EL (cell line): ENCODE measurements around the gene PEPD.
"Not testable (repeated sequence)": the region's sequence is repeated elsewhere in the genome, so short reads cannot be mapped to it uniquely, and the experiment has no call there.

Experiments used
- DNase-seq: peaks from one replicate; pipeline ENCODE4 v3.0.0-alpha.2; 2016

The PEPD gene

DNA sequence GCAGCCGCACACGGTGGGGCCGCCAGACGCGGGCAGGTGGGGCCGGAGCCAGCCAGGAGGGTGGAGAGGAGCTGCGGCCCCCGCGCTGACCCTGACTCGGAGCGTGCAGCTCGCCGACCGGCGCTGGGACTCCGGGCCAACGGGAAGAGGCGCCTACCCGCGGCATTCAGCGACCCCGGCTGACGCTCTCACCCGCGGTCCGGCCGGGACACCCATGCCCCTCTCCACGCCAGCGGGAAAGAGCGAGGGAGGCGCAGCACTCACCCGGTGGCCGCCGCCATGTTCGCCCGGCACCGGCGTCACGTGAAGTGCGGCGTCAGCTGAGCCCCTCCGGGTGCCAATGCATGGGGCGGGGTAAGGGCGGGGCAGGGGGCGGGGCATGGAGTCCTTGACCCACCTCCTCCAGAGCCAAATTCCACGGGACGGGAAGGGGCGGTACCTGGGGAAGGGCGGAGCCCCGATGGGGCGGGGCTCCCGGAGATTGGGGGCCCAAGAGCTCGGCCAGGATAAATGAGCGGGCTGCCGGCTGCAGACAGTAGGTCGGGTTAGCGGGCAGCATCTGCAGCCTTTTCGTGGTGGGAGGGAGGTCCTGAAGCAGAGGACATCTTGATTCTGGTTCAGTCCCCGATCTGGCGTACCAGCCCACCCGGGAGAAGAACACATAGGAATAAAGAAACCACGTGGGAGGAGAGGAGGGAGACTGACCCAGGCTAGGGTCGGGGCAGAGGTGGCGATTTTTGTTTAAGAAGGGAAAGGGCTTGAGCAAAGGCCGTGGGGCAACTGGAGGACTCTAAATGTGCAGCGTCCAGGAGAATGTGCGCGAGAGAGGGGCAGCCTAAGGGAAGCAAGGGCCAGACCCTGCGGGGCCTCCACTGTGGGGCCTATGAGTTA, at the start of gene PEPD:
PEPD (minus strand) TSS at position 312 of the 891 bp plus-strand sequence; CDS start at position 281, 31 bp downstream.
- peak; percentile 91 for DNase-seq

- no peak for DNase-seq
Measured at GRCh38 chr19:33569821-33570220, 48.2 kb upstream of the PEPD start.

- DNase-seq = no peak
Measured at GRCh38 chr19:33568706-33569105, 47.1 kb upstream of the PEPD start.

- DNase-seq = no peak
Measured at GRCh38 chr19:33564836-33565338, 43.3 kb upstream of the PEPD start.

- DNase-seq = no peak
Measured at GRCh38 chr19:33562636-33563035, 41.0 kb upstream of the PEPD start.

DNA sequence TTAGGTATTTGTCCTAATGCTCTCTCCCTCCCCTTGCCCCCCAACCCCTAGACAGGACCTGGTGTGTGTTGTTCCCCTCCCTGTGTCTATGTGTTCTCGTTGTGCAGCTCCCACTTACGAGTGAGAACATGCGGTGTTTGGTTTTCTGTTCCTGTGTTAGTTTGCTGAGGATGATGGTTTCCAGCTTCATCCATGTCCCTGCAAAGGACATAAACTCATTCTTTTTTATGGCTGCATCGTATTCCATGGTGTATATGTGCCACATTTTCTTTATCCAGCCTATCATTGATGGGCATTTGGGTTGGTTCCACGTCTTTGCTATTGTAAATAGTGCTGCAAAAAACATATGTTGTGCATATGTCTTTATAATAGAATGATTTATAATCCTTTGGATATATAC, 40.1 kb upstream of the PEPD start:
- DNase-seq = not testable (repeated sequence)

- no peak for DNase-seq
Measured at GRCh38 chr19:33561261-33561660, 39.7 kb upstream of the PEPD start.

DNA sequence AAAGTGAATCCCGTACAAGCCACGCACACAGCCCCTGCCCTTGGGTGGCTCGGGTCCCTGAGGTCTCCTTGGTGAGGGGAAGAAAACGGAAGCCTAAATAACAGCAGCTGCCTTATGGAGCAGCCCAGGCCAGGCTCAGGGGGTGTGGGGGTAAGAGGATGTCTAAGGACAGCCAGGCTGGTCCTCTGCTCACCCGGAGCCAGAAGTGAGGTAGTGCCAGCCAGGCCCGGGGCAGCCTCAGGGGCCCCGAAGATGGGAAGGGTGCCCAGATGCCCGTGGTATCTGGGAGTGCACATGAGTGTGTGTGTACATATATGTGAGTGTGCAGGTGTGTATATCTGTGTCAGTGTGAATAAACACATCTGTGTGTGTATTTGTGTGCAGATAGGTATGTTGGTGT, 38.4 kb upstream of the PEPD start:
- DNase-seq = no peak

GRCh38 chr19:33558856-33559255, 37.3 kb upstream of the PEPD start:
- peak; percentile 13 for DNase-seq

DNA sequence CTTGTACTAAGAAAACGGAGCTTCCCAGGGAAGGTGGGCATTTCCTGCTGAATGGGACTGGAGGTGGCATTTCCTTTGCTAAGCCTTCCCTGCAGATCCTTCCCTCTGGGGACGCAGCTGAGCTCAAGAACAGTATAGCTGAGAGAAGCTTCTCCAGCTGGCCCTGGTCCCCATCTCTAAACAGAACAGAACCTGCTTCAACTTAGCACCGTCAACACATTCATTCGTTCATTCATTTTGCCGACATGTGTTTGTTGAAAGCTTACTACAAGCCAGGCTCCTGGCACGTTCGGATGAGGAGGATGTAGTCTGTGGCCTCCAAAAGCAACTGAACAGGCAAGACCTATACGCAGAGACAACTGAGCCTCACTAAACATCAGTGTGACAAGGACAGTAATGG, 36.6 kb upstream of the PEPD start:
- DNase-seq = no peak

- DNase-seq = no peak
Measured at GRCh38 chr19:33557720-33558119, 36.1 kb upstream of the PEPD start.

DNA sequence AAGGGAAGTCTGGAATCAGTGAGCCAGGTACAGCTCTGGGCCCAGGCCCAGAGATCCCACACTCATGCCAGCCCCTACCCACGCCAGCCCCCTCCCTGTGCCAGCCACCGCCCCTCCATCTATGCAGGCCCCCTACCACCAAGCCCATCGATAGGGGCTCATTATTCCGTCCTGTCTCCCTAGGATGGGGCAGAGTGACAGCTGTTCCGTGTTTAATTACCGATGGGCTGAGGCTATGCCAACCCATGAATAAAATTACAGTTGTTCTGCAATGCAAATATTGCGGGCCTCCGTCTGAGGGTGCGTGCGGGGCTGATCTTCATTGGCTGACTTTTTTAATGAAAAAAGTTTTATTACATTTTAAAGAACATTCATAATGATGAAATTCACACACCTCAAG, 35.6 kb upstream of the PEPD start:
- DNase-seq = no peak

DNA sequence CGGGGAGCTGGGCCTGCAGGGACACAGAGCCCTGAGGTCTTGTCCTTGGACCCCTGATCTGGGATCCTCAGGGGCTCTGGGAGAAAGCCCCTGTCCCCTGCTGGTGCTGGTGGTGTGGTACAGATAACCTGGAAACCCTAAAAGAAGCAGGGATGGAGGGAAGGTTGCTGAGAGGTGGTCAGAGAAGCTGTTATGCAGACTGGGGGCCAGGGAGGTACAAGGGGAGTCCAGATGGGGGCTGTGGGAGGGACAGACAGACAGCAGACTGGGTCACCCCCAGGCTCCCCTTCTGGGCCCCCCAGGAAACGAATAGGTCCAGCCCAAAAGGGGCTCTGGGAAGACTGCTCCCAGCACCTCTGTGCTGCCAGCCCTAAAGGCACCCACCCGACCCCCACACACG, 34.7 kb upstream of the PEPD start:
- DNase-seq = no peak

DNA sequence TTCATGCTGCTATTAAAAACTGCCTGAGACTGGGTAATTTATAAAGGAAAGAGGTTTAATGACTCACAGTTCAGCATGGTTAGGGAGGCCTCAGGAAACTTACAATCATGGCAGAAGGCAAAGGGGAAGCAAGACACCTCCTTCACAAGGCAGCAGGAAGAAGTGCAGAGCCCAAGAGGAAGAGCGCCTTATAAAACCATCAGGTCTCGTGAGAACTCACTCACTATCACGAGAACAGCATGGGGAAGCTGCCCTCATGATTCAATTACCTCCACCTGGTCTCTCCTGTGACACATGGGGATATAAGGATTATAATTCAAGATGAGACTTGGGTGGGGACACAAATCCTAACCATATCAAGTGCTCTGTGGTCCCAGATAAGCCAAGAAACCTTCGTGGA, 34.1 kb upstream of the PEPD start:
- DNase-seq = not testable (repeated sequence)

GRCh38 chr19:33554821-33555220, 33.2 kb upstream of the PEPD start:
- no peak for DNase-seq

GRCh38 chr19:33554391-33554790, 32.8 kb upstream of the PEPD start:
- DNase-seq = no peak

GRCh38 chr19:33553530-33554310, 32.1 kb upstream of the PEPD start:
- no peak for DNase-seq

- DNase-seq = no peak
Measured at GRCh38 chr19:33552928-33553279, 31.3 kb upstream of the PEPD start.

- DNase-seq = no peak
Measured at GRCh38 chr19:33552191-33552927, 30.8 kb upstream of the PEPD start.

GRCh38 chr19:33551676-33552075, 30.1 kb upstream of the PEPD start:
- DNase-seq = no peak

- no peak for DNase-seq
Measured at GRCh38 chr19:33550768-33551167, 29.2 kb upstream of the PEPD start.

GRCh38 chr19:33547676-33548075, 26.1 kb upstream of the PEPD start:
- no peak for DNase-seq

GRCh38 chr19:33546656-33547055, 25.1 kb upstream of the PEPD start:
- DNase-seq = no peak
